Upper lobe of left lung (tissue), 6 donors: ENCODE data around the gene PGPEP1. TPM values are rescaled to one million over a fixed set of nuclear protein-coding genes. Genes with fewer than 3 reads are reported as not detected.

Source experiments
- ATAC-seq, 2 donors: fragments of 200-7000 bp; cut with Tn5 transposase; one replicate each; pipeline ENCODE4 v1.9.1; 2022; ENCODE audit warnings: mild to moderate bottlenecking in 2 of 2, moderate library complexity in 2 of 2; ENCODE audit not compliant: low FRiP score in 2 of 2
- DNase-seq, 2 donors: peaks; one replicate each; pipeline ENCODE4 v3.0.0-alpha.2; 2019 to 2020
- H3K27ac ChIP-seq, 4 donors: fragments of 200-600 bp; sonication (generic); one replicate each; pipeline ENCODE4 v1.5.1; 2016 to 2019
- H3K27me3 ChIP-seq, 4 donors: fragments of 200-600 bp; sonication (generic); one replicate each; pipeline ENCODE4 v1.5.1; 2017 to 2019
- H3K36me3 ChIP-seq, 4 donors: fragments of 200-600 bp; sonication (generic); one replicate each; pipeline ENCODE4 v1.5.1; 2016 to 2019
- H3K4me1 ChIP-seq, 4 donors: fragments of 200-600 bp; sonication (generic); one replicate each; pipeline ENCODE4 v1.5.1; 2018 to 2019
- H3K4me3 ChIP-seq, 4 donors: fragments of 200-600 bp; sonication (generic); one replicate each; pipeline ENCODE4 v1.5.1; 2017 to 2019; ENCODE audit warnings: mild to moderate bottlenecking in 2 of 4, moderate library complexity in 1 of 4
- H3K9me3 ChIP-seq, 4 donors: fragments of 200-600 bp; sonication (generic); one replicate each; pipeline ENCODE4 v1.5.1; 2018 to 2019
- CTCF ChIP-seq, 6 experiments: fragments of 450-650 bp in 4 of 6; fragments of 200-600 bp in 2 of 6; sonication (generic) in 2 of 6; IDR thresholded peaks; one replicate each; pipeline ENCODE4 v1.5.1; 2016 to 2019; ENCODE audit warnings: antibody characterized with exemption in 6 of 6
- EP300 ChIP-seq, 4 donors: sonication (generic); formaldehyde crosslinking; IDR thresholded peaks; one replicate each; pipeline ENCODE4 v1.5.1; 2017; ENCODE audit warnings: antibody characterized with exemption in 4 of 4, control low read depth in 2 of 4
- POLR2A ChIP-seq, 4 donors: fragments of 450-650 bp; IDR thresholded peaks; one replicate each; pipeline ENCODE4 v1.5.1; 2016 to 2017; ENCODE audit warnings: antibody characterized with exemption in 4 of 4, mild to moderate bottlenecking in 2 of 4
- POLR2AphosphoS5 ChIP-seq, 2 donors: sonication (generic); formaldehyde crosslinking; IDR thresholded peaks; one replicate each; pipeline ENCODE4 v1.5.1; 2017; ENCODE audit warnings: antibody characterized with exemption in 2 of 2
- WGBS, 2 donors: methylation state at CpG; one replicate each; pipeline ENCODE4 v1.1.5; 2017 to 2018; 5-methylcytosine and 5-hydroxymethylcytosine counted together
- total RNA-seq, 6 donors: library from RNA; depleted of rRNA in 4 of 6; stranded (reverse); fragments of >200 nt in 4 of 6; gene quantifications; one replicate each; pipeline versions ENCODE4 v1.1.0 to v1.2.1, GENCODE V29; 2016 to 2021
- donor health status: DM: no; HTN: no; CAD: no; lungs with moderate emphysema.
- donor health status: DM: no; HTN: yes; CAD: no; lungs with severe emphysema.

The PGPEP1 gene, protein sequence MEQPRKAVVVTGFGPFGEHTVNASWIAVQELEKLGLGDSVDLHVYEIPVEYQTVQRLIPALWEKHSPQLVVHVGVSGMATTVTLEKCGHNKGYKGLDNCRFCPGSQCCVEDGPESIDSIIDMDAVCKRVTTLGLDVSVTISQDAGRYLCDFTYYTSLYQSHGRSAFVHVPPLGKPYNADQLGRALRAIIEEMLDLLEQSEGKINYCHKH
- total RNA-seq, result 10 to 100 TPM; 15.5 to 42.8 (median 28.1) TPM

DNA sequence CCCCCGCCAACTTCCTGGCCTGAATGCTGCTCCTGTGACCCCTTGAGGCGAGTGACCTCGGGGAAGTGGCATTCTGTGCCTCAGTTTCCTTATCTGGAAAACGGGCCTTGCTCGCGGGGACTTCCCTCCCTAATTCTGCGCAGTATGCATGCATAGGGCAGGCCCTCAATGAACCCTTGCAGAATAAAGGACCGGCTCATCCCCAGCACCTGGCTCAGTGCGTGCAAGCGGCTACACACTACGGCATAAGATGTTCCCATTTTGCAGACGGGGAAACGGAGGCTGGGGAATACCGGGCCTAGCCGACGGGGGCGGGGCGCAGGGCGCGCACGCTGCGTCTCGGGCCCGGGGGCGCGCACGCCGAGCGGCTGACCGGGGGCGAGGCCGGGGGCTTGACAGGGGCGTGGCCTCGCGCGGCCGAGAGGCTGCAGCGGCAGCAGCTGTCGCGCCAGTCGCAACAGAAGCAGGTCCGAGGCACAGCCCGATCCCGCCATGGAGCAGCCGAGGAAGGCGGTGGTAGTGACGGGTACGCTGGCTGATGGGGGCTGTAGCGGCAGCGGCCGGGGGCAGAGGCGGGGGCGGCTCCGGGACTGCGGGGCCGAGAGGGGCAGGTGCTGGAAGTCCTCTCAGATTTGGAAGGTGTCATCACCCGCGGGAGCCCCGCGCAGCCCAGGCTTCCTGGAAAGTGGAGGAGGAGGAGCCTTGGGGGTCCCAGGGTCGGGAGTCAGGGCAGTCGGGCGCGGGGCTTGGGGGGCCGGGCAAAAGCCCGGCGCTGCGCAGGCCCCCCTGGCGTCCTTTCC lies at the start of gene PGPEP1:
Gene PGPEP1, plus strand, starts transcription at position 409 of the 800 bp plus-strand sequence. Its CDS starts 84 bp downstream, at position 493.
- DNase-seq, result peak; percentile 79 to 97
- Histone ChIP-seq H3K27ac (peak within 1 kb of the TSS; percentile 74 to 89 (median 86)), H3K4me1 (peaks cover 11 to 17% (median 15%) of the 10 kb centered on the region in 4 donors), H3K4me3 (peak within 1 kb of the TSS; percentile 74 to 92 (median 88)), H3K36me3 (peaks cover 0 to 12% (median 5%) of the 10 kb centered on the region in 4 donors), H3K9me3 (no peaks in the 10 kb centered on the region), H3K27me3 (no peaks in the 10 kb centered on the region)
- WGBS, 2 donors, result 7 to 39% methylated on average over 7 to 41 of the region's 69 CpGs
- peak; percentile 77 to 96 for ATAC-seq
- TF ChIP-seq EP300 (IDR thresholded peaks at IDR 0.05) (no peak), CTCF (IDR thresholded peaks at IDR 0.05) (peak in 1 of 6 experiments; percentile 12), POLR2A (IDR thresholded peaks at IDR 0.05) (peak in 3 of 4 donors; percentile 18 to 71 (median 51)), POLR2AphosphoS5 (IDR thresholded peaks at IDR 0.05) (peak; percentile 64 to 75)

DNA sequence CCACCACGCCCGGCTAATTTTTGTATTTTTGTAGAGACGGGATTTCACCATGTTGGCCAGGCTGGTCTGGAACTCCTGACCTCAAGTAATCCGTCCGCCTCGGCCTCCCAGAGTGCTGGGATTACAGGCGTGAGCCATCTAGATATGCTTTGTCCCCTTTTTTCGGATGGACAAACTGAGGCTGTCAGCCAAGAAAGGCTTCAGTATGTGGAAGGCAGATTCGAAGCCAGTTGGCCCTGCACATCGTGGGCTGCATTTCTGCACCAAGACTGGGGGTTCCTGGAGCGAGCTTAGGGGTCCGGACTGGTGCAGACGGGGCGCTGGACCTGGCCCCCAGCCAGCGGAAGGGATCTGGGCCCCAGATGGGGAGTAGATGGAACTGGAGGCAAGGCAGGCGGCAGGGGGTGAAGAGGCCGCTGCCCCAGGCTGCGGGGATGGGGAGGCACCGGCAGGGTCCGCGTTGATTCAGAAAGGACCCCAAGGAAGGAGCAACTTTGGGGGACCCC lies 49.3 kb upstream of the PGPEP1 start:
- WGBS, 2 donors, result 36 to 47% methylated on average over 15 to 20 of the region's 21 CpGs
- no peak for TF ChIP-seq CTCF (IDR thresholded peaks at IDR 0.05)
- TF ChIP-seq EP300 (IDR thresholded peaks at IDR 0.05), result no peak
- TF ChIP-seq POLR2AphosphoS5 (IDR thresholded peaks at IDR 0.05), result no peak
- TF ChIP-seq POLR2A (IDR thresholded peaks at IDR 0.05), result no peak
- Histone ChIP-seq H3K27ac (peak overlapping the region; percentile 97 to 100 (median 98)), H3K4me1 (peaks cover 21 to 38% (median 35%) of the 10 kb centered on the region in 4 donors), H3K9me3 (no peaks in the 10 kb centered on the region), H3K4me3 (peak overlapping the region; percentile 7 to 67 (median 58)), H3K36me3 (no peaks in the 10 kb centered on the region), H3K27me3 (no peaks in the 10 kb centered on the region)
- DNase-seq (peak in 1 of 2 donors; percentile 90), ATAC-seq (no peak)

- H3K4me3 ChIP-seq, result peak overlapping the region; percentile 55 to 81 (median 64)
- H3K27me3 ChIP-seq, result no peaks in the 10 kb centered on the region
- TF ChIP-seq CTCF (IDR thresholded peaks at IDR 0.05) (peak in 1 of 6 experiments; percentile 25), POLR2AphosphoS5 (IDR thresholded peaks at IDR 0.05) (peak; percentile 86 to 91), EP300 (IDR thresholded peaks at IDR 0.05) (peak in 2 of 4 donors; percentile 1 to 70), POLR2A (IDR thresholded peaks at IDR 0.05) (peak; percentile 3 to 87 (median 72))
- ATAC-seq (peak; percentile 90), DNase-seq (peak; percentile 94 to 95)
- H3K36me3 ChIP-seq, result no peaks in the 10 kb centered on the region
- no peaks in the 10 kb centered on the region for H3K9me3 ChIP-seq
- WGBS, 2 donors, result 0% methylated on average over 25 to 27 of the region's 75 CpGs
- peaks cover 21 to 38% (median 35%) of the 10 kb centered on the region in 4 donors for H3K4me1 ChIP-seq
- H3K27ac ChIP-seq, result peak overlapping the region; percentile 97 to 100 (median 98)
These were observed 48.6 kb upstream of the PGPEP1 start for GRCh38 chr19:18291590-18292461.

GRCh38 chr19:18292462-18292809 lies 48.0 kb upstream of the PGPEP1 start:
- no peak for ATAC-seq
- TF ChIP-seq POLR2A (IDR thresholded peaks at IDR 0.05) (peak in 1 of 4 donors; percentile 6), CTCF (IDR thresholded peaks at IDR 0.05) (peak in 1 of 6 experiments; percentile 17), POLR2AphosphoS5 (IDR thresholded peaks at IDR 0.05) (no peak)
- peaks cover 21 to 38% (median 35%) of the 10 kb centered on the region in 4 donors for H3K4me1 ChIP-seq

More at GRCh38 chr19:18292462-18292809, 48.0 kb upstream of the PGPEP1 start:
- peak in 1 of 2 donors; percentile 39 for DNase-seq
- Histone ChIP-seq H3K36me3 (no peaks in the 10 kb centered on the region), H3K27ac (peak overlapping the region; percentile 97 to 100 (median 98)), H3K9me3 (no peaks in the 10 kb centered on the region), H3K4me3 (peak overlapping the region; percentile 55 to 81 (median 64)), H3K27me3 (no peaks in the 10 kb centered on the region)
- 0 to 1% methylated on average over 14 to 20 of the region's 20 CpGs for whole genome bisulfite sequencing, 2 donors
